Testis (tissue), 2 donors: Measurements from ENCODE around the gene PEX16.
"Not testable (repeated sequence)": the region's sequence is repeated elsewhere in the genome, so short reads cannot be mapped to it uniquely, and the experiment has no call there.

Experiments
- POLR2A ChIP-seq: fragments of 450-650 bp; IDR thresholded peaks from one replicate; pipeline ENCODE4 v1.6.1; 2017; ENCODE audit warnings: antibody characterized with exemption, mild to moderate bottlenecking, moderate library complexity
- TF ChIP-seq, protein P1 (sequence below), 3 experiments: fragments of 450-650 bp in 2 of 3; fragments of 200-600 bp in 1 of 3; sonication (generic) in 1 of 3; IDR thresholded peaks; one replicate each; pipeline ENCODE4 v1.5.1; 2016 to 2019; ENCODE audit warnings: antibody characterized with exemption in 3 of 3, mild to moderate bottlenecking in 2 of 3, moderate library complexity in 1 of 3

DNA sequence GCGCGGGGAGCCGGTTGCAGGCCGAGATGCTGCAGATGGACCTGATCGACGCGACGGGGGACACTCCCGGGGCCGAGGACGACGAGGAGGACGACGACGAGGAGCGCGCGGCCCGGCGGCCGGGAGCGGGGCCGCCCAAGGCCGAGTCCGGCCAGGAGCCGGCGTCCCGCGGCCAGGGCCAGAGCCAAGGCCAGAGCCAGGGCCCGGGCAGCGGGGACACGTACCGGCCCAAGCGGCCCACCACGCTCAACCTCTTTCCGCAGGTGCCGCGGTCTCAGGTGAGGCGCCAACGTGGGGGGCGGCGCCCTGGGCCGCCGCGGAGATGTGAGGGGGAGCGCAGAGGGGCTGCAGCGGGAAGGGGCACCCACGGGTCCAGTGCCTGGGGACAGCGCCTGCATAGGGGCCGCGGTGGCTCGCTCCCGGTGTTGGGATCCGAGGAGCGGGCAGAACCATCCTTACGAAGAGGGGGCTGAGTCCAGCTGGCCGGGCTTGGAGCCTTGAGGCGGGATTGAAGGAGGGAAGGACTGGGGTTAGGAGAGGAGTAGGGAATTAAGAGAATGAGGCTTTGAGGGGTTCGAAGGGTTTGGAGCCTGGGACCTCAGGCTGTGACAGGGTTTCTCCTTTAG lies 17.4 kb downstream of the PEX16 start:
- TF ChIP-seq, protein P1, sequence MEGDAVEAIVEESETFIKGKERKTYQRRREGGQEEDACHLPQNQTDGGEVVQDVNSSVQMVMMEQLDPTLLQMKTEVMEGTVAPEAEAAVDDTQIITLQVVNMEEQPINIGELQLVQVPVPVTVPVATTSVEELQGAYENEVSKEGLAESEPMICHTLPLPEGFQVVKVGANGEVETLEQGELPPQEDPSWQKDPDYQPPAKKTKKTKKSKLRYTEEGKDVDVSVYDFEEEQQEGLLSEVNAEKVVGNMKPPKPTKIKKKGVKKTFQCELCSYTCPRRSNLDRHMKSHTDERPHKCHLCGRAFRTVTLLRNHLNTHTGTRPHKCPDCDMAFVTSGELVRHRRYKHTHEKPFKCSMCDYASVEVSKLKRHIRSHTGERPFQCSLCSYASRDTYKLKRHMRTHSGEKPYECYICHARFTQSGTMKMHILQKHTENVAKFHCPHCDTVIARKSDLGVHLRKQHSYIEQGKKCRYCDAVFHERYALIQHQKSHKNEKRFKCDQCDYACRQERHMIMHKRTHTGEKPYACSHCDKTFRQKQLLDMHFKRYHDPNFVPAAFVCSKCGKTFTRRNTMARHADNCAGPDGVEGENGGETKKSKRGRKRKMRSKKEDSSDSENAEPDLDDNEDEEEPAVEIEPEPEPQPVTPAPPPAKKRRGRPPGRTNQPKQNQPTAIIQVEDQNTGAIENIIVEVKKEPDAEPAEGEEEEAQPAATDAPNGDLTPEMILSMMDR (IDR thresholded peaks at IDR 0.05), result not testable (repeated sequence)
- not testable (repeated sequence) for TF ChIP-seq POLR2A
